GM12873 (cell line): Measurements from ENCODE around the gene CXCL6.

ENCODE experiments used
- CTCF ChIP-seq: IDR thresholded peaks from 2 replicates; pipeline ENCODE4 v1.5.1; 2012; ENCODE audit warnings: low read depth, mild to moderate bottlenecking, moderate library complexity, low read length, control low read depth; ENCODE audit not compliant: insufficient read depth; ENCODE audit errors: missing control alignments

CXCL6 gene

GRCh38 chr4:73843369-73843768 lies 6.9 kb downstream of the CXCL6 start:
- no peak for TF ChIP-seq CTCF

GRCh38 chr4:73844345-73844744 lies 7.9 kb downstream of the CXCL6 start:
- no peak for TF ChIP-seq CTCF

GRCh38 chr4:73844806-73845205 lies 8.3 kb downstream of the CXCL6 start:
- TF ChIP-seq CTCF, result no peak

GRCh38 chr4:73847526-73848182 lies 11.2 kb downstream of the CXCL6 start:
- no peak for TF ChIP-seq CTCF

GRCh38 chr4:73848183-73848777 lies 11.8 kb downstream of the CXCL6 start:
- no peak for TF ChIP-seq CTCF

GRCh38 chr4:73850261-73850970 lies 13.9 kb downstream of the CXCL6 start:
- no peak for TF ChIP-seq CTCF

GRCh38 chr4:73851293-73851692 lies 14.8 kb downstream of the CXCL6 start:
- TF ChIP-seq CTCF, result no peak
